Measurements from ENCODE around the gene ADAD1.

DNA sequence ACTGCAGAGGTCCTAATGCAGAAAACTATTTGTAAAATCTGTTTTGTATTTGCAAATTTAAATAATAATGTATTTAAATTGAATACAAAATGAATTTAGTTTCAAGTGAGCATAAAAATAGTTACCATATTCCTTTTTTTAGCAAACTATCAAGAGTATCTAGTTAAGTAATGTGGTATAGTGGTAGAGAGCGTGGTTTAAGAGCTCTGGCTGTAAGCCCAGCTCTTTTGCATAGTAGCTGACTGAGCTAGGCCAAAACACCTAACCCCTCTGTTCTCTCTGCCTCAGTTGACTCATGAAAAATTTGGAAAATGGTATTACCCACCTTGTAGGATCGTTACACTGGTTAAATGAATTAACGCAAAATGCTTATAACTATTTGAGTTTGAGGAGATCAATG lies 18.1 kb upstream of the ADAD1 start:
- TF ChIP-seq CTCF (IDR thresholded peaks at IDR 0.05) = no peak
- no peak for TF ChIP-seq POLR2A (IDR thresholded peaks at IDR 0.05)
- TF ChIP-seq POLR2AphosphoS5 (IDR thresholded peaks at IDR 0.05) = no peak
